Loucy (cell line): Measurements from ENCODE around the gene COL2A1.

ENCODE experiments used
- H2AFZ ChIP-seq: fragments of 200-600 bp; sonication (generic); 2 replicates; pipeline ENCODE4 v1.6.0; 2016; ENCODE audit warnings: antibody characterized with exemption, mild to moderate bottlenecking, low read length, moderate library complexity
- H3F3A ChIP-seq: fragments of 200-600 bp; 2 replicates; pipeline ENCODE4 v1.6.0; 2016; ENCODE audit warnings: antibody characterized with exemption, low read depth, mild to moderate bottlenecking
- H3K27me3 ChIP-seq: fragments of 200-600 bp; sonication (generic); 2 replicates; pipeline ENCODE4 v1.6.1; 2014; ENCODE audit warnings: low read length, mild to moderate bottlenecking; ENCODE audit not compliant: insufficient read depth, poor library complexity, severe bottlenecking
- H3K36me3 ChIP-seq: fragments of 200-600 bp; sonication (generic); 2 replicates; pipeline ENCODE4 v1.6.1; 2016; ENCODE audit warnings: low read length; ENCODE audit not compliant: insufficient read depth
- H3K4me1 ChIP-seq: fragments of 200-600 bp; sonication (generic); 2 replicates; pipeline ENCODE4 v1.5.1; 2014; ENCODE audit warnings: low read length, mild to moderate bottlenecking; ENCODE audit not compliant: insufficient read depth, poor library complexity, severe bottlenecking
- H3K4me2 ChIP-seq: fragments of 200-600 bp; sonication (generic); 2 replicates; pipeline ENCODE4 v1.6.0; 2014; ENCODE audit warnings: antibody characterized with exemption, low read length, low read depth, mild to moderate bottlenecking; ENCODE audit not compliant: poor library complexity, severe bottlenecking
- H3K4me3 ChIP-seq: fragments of 200-600 bp; sonication (generic); 2 replicates; pipeline ENCODE4 v1.5.1; 2014; ENCODE audit warnings: low read length, mild to moderate bottlenecking, mixed read lengths; ENCODE audit not compliant: poor library complexity, severe bottlenecking
- H3K79me2 ChIP-seq: fragments of 200-600 bp; sonication (generic); 2 replicates; pipeline ENCODE4 v1.6.1; 2014; ENCODE audit warnings: low read length; ENCODE audit not compliant: insufficient read depth
- H3K9ac ChIP-seq: fragments of 200-600 bp; sonication (generic); 2 replicates; pipeline ENCODE4 v1.6.0; 2014; ENCODE audit warnings: mild to moderate bottlenecking, low read depth, low read length, moderate library complexity; ENCODE audit not compliant: poor library complexity, severe bottlenecking
- H3K9me2 ChIP-seq: fragments of 200-600 bp; sonication (generic); replicated peaks from 2 replicates; pipeline ENCODE4 v1.6.1; 2016; ENCODE audit warnings: low read depth, low read length, mixed read lengths
- H3K9me3 ChIP-seq: fragments of 200-600 bp; sonication (generic); 2 replicates; pipeline ENCODE4 v1.6.1; 2014; ENCODE audit warnings: mild to moderate bottlenecking, antibody characterized with exemption, low read length, low read depth; ENCODE audit not compliant: insufficient read depth
- H4K20me1 ChIP-seq: fragments of 200-600 bp; sonication (generic); 2 replicates; pipeline ENCODE4 v1.6.0; 2014; ENCODE audit warnings: antibody characterized with exemption, low read length, mild to moderate bottlenecking; ENCODE audit not compliant: insufficient read depth, poor library complexity, severe bottlenecking
- CTCF ChIP-seq: fragments of 200-600 bp; sonication (generic); conservative IDR thresholded peaks from 2 replicates; pipeline ENCODE4 v1.5.1; 2014; ENCODE audit warnings: mild to moderate bottlenecking, antibody characterized with exemption, low read length
- EZH2phosphoT487 ChIP-seq: fragments of 200-600 bp; IDR thresholded peaks from 2 replicates; pipeline ENCODE4 v1.6.1; 2018; ENCODE audit warnings: antibody characterized with exemption, mild to moderate bottlenecking, moderate library complexity, borderline replicate concordance

The COL2A1 gene

GRCh38 chr12:47988073-47989022 is 15.9 kb downstream of the COL2A1 start:
- Histone ChIP-seq H3K27me3 (no peaks in the 10 kb centered on the region), H2AFZ (no peak overlapping the region), H3K4me1 (peaks cover 27% of the 10 kb centered on the region), H3F3A (no peaks in the 10 kb centered on the region), H3K9me2 (no peaks in the 10 kb centered on the region), H3K4me3 (no peak overlapping the region), H4K20me1 (no peaks in the 10 kb centered on the region), H3K4me2 (no peak overlapping the region), H3K79me2 (no peaks in the 10 kb centered on the region), H3K9me3 (no peaks in the 10 kb centered on the region), H3K9ac (no peak overlapping the region), H3K36me3 (peaks cover 42% of the 10 kb centered on the region; the same call in 1 of the 2 replicates)
- TF ChIP-seq CTCF (no peak), EZH2phosphoT487 (no peak)

GRCh38 chr12:47987411-47988072 is 16.7 kb downstream of the COL2A1 start:
- Histone ChIP-seq H2AFZ (no peak overlapping the region), H3K9me3 (no peaks in the 10 kb centered on the region), H3K27me3 (no peaks in the 10 kb centered on the region), H4K20me1 (no peaks in the 10 kb centered on the region), H3K4me3 (no peak overlapping the region), H3F3A (no peaks in the 10 kb centered on the region), H3K79me2 (no peaks in the 10 kb centered on the region), H3K4me2 (no peak overlapping the region), H3K36me3 (peaks cover 44% of the 10 kb centered on the region; the same call in 1 of the 2 replicates), H3K9me2 (no peaks in the 10 kb centered on the region), H3K4me1 (peaks cover 27% of the 10 kb centered on the region), H3K9ac (no peak overlapping the region)
- TF ChIP-seq EZH2phosphoT487 (no peak), CTCF (no peak)

GRCh38 chr12:47986832-47987231 is 17.4 kb downstream of the COL2A1 start:
- no peaks in the 10 kb centered on the region for H3K79me2 ChIP-seq
- H3K9ac ChIP-seq: no peak overlapping the region
- H3K9me2 ChIP-seq: no peaks in the 10 kb centered on the region
- no peaks in the 10 kb centered on the region for H3K9me3 ChIP-seq
- peaks cover 26% of the 10 kb centered on the region for H3K4me1 ChIP-seq
- H3K36me3 ChIP-seq: peaks cover 40% of the 10 kb centered on the region; the same call in 1 of the 2 replicates
- no peak overlapping the region for H3K4me3 ChIP-seq
- no peaks in the 10 kb centered on the region for H4K20me1 ChIP-seq
- H3K4me2 ChIP-seq: no peak overlapping the region
- TF ChIP-seq EZH2phosphoT487: no peak
- TF ChIP-seq CTCF: no peak
- no peak overlapping the region for H2AFZ ChIP-seq
- H3F3A ChIP-seq: no peaks in the 10 kb centered on the region
- no peaks in the 10 kb centered on the region for H3K27me3 ChIP-seq
